Kidney capillary endothelial cell (primary cell): ENCODE measurements around the gene RAMP3.
"Not testable (repeated sequence)": the region's sequence is repeated elsewhere in the genome, so short reads cannot be mapped to it uniquely, and the experiment has no call there.

Experiments used
- DNase-seq: peaks from one replicate; pipeline ENCODE4 v3.0.0-alpha.2; 2018; ENCODE audit warnings: low spot score

Gene RAMP3

DNA sequence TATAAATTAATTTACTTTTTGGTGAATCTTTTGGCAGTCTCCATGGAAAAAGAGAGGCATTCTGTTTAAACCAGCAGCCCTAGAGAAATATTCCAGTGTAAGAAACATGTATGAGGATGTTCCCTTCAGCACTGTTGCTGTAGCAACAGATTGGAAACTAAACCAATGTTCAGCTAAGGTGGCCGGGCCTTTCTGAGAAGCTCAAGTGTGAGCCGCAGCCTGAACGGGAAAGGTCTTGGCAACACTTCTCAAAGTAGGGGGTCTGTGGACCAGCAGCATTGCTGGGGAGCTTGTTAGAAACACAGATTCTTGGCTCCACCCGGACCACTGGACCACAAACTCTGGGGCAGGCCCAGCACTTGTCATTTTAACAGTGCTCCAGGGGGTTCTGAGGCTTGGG, 36.2 kb downstream of the RAMP3 start:
- no peak for DNase-seq

DNA sequence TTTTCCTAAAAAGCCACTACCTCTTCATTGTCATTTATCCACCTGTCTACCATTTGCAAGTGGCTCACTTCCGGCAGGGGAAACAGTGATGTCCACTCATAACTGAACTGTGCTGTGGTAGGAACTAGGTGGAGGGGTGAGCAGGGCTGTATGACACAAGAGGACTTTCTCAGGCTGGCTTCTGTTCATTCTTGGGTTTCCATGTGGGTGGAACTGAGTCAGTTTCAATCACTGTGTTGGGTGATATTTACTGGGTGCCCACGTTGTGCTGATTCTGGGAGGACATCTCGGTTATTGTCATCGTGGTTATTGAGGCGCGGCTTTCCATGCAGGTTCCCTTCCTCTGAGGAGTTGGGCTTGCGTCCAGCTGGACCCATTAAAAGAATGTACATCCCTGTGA, 38.8 kb downstream of the RAMP3 start:
- DNase-seq: no peak

DNA sequence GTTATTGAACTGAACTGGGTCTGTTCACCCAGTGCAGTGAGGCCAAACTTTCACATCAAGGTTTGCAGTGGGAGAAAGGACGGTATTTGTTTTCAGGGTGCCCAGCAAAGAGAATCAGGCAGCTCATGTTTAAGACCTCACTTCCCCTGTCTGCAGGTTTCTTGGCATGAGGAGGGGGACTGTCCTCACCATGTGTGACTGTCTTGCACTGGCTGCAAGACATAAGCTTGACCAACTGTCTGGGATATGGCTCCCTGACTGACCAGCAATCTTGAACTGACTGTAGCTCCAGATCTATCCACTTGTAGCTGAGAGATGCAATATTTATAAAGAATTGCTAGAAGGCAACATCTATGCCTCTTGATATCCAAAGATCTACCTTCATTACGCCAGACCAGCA, 39.9 kb downstream of the RAMP3 start:
- no peak for DNase-seq

DNA sequence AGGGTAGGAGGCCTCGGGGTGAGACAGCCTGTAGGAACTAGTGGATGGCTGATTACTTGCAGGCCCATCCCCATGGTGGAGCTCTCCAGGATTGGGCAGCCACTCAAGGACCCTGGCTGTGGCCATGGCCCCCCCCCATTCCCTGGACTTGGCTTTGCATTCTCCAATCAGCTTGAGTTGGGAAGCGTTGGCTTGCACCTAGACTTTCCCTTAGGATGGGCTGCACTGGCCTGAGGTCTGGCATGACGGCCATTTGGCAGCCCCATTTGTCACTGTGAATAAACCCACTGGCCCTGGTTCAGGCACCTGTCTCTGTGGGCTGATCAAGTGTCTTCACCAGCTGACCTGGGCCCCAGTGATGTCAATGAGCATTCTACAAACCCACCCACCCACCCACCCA, 41.4 kb downstream of the RAMP3 start:
- DNase-seq: no peak

DNA sequence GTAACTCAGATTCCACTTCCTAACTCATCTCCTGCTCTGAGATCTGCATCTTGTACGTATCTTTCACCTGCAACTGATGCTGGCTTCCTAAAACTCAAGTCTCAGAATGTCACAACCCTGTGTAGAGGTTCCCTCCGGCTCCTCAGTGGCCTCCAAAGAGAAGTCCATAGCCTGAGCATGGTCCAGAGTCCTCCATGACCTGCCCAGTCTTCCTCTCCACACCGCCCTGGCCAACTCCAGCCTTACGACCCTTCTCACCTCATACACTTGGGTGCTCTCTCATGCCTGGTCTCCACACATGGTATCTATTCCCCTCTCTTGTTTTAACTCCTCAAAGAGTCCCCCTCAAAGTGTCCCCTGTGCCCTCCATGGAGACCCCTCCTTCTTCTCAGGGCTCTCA, 41.9 kb downstream of the RAMP3 start:
- DNase-seq: no peak

DNA sequence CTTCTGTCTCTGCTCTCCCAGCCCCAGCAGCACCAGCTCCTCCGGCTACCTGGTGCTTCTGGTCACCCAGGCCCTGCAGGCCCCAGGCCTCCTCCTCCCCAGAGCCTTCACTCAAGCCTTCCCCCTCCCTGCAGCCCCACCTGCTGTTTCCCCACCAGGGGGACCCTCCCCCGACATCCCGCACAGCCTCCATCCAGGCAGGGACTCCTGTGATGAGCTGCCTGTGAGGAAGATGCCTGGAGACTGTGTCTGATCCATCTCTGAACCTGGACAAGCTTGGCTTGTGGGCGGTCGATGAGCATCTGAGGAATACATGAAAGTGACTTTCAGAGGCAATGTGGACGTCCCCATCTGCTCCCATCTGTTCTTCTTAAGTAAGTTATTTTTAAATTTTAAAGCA, 45.0 kb downstream of the RAMP3 start:
- no peak for DNase-seq

DNA sequence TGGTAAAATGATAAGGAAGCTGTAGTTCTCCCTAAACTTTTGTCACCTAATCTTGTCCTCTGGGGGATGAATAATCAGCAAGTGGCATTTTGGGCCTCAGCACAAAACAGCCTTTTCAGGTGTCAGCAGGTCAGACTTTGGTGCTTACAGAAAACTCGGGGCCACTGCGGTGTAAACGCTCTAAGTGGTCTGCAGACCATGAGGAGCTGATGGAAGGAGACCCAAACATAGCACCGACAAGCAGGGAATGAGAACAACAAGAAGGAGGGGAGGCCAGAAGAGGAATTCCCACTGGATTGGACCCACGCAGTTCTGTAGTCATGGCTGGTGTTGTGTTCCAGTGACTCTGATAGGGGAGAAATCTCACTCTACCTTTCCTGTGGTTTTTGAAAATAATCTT, 45.4 kb downstream of the RAMP3 start:
- DNase-seq: no peak

DNA sequence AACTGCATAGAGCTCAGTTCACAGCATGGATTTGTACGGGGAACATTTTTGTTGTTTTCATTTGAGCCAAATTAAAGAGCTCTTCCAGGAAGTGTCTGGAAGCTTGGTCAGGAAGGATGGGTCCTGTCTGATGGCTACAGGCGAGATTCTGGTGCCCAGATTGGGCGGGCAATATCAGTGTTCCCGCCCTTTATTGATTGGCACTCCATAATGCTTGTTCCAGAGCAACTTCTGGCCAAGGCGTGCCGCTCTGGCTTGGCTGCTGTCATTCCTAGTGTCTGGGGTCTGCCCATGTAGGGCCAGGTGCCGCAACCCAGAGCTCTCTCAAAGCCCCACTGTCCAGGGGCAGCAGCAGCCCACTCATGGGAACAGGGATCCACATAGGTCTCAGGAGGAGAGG, 45.9 kb downstream of the RAMP3 start:
- DNase-seq: no peak

DNA sequence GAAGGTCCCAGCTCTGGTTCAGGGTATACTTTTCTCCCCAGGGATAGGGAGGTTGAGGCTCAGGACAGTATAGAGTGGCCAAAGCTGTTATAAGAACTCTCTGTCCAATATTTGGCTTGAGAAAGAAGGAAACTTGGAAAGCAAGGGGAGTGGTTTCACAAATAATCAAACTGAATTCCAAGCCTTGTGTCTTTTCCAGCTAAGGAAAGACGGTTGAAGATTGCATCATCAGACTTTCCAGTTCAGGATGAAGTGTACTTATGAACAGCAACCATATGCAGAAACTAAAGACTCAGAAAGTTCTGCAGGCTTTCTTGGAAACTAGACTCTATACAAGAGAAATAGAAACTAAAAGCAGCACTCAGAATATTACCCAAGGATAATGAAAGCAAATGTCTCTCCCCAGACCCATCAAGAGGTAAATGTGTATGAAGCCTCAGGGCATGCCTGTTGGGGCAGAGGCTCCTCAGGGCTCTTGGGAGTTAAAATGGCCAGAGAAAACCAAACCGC, 46.4 kb downstream of the RAMP3 start:
- no peak for DNase-seq

DNA sequence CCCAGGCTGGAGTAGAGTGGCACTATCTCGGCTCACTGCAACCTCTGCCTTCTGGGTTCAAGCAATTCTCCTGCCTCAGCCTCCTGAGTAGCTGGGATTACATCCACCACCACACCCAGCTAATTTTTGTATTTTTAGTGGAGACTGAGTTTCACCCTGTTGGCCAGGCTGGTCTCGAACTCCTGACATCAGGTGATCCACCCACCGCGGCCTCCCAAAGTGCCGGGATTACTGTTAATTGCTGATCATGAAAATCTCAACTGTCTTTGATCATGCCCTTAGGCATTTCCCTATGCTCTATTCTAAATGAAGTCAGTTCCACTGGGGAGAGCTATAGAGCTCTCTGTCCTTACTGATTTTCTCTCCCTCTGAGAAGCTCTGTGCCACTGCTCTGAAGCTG, 48.7 kb downstream of the RAMP3 start:
- DNase-seq: not testable (repeated sequence)

DNA sequence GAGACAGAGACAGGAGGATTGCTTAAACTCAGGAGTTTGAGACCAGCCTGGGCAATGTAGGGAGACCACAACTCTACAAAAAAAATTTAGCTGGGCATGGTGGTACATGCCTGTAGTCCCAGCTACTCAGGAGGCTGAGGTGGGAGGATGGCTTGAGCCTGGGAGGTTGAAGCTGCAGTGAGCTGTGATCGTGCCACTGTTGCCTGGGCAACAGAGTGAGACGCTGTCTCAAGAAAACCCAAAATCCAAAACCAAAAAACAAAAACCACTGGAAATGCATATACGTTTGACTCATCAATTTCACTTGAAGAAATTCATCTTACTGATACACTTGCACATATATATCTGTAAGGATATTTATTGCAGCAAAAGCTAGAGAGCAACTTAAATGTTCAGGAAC, 52.3 kb downstream of the RAMP3 start:
- not testable (repeated sequence) for DNase-seq

DNA sequence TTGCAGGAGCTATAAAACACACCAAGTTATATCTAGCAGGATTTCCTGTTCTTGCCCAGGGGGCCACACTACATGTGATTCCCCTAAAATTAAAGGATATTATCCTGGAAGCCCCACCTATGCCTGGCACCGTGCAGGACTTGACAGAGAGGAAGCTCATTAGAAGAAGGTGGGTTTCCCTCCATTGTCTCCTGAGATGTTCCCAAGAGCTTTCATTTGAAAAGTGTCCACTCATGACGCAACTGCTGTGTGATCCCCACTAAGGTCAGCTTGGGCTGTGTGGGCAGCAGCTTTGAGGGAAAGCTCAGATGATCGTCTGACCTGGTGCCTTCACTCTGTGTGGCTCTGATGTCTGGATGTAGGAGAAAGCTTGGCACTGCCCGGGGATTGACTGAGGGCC, 53.5 kb downstream of the RAMP3 start:
- no peak for DNase-seq

DNA sequence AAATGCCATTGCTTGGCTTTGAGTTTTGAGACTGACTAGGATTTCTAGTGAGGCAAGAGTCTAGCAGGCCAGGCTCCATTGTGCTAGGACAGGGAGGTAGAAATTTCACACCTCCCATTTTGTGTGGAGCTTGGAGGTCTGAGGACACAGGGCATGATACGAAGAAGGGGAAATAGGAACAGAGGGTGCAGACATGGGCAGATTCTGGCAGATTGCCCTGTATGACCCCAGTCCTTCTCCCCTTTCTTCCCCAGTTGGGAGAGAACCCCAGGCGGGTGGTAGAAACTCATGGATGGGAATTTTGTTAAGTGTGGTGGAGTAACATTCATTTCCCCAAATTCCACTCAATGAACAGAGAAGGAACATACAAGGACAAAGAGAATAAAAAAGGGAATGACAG, 54.4 kb downstream of the RAMP3 start:
- DNase-seq: no peak

DNA sequence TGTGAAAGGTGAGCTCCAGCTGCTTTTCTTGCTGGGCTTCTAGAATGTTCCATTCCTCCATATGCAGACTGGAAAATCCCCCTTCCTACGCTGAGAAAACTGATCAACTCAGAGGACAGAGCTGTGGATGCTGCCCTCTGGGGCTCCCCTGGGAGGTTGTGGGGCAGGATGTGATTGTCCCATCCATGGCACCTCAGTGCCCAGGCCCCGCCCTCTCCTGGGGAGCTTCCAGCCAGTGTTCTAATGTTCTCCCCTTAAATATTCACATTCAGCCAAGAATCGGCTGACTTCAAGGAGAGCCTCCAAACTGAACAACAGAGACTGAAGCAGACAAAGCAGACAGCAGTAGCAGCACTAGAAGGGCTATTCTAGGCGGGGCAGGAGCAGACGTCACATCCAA, 55.0 kb downstream of the RAMP3 start:
- no peak for DNase-seq

DNA sequence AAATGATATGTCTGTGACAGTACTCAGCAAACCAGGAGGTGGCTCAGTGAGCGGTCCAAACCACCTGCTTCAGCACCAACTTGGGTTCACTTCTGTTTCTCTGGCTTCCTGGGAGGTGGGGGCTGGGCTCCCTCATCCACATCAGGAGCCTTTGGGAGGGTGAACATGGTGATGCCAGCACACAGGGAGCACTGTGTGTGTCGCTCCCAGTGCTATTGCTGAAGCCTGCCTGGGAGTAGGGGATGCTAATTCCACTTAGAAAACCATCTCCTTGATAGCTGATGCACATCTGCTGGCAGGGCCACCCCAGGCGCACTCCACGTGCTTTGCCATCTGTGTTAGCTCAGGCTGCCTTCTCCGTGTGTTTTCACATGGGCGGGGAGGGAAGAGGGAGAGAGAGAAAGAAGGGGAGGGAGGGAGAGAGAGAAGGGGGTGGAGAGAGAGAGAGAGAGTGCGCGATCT, 58.0 kb downstream of the RAMP3 start:
- DNase-seq: no peak

DNA sequence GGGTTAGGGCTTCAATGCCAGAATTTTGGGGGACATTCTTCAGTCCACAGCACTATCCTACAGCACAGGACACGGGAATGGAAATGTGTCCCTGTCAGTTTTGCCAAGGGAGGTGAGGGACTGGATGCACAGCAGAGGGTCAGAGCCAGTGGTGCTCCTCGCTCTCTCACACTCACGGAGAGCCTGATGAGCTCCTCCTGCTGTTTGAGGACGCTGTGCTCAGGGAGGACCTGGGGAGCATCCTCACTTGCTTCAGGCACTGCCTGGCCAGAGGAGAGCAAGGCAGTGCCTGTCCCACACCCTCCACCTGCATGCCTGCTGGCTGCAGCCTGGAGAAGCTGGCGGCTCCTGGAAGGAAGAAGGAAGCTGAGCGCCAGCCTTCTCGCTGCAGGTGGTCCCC, 58.6 kb downstream of the RAMP3 start:
- no peak for DNase-seq

DNA sequence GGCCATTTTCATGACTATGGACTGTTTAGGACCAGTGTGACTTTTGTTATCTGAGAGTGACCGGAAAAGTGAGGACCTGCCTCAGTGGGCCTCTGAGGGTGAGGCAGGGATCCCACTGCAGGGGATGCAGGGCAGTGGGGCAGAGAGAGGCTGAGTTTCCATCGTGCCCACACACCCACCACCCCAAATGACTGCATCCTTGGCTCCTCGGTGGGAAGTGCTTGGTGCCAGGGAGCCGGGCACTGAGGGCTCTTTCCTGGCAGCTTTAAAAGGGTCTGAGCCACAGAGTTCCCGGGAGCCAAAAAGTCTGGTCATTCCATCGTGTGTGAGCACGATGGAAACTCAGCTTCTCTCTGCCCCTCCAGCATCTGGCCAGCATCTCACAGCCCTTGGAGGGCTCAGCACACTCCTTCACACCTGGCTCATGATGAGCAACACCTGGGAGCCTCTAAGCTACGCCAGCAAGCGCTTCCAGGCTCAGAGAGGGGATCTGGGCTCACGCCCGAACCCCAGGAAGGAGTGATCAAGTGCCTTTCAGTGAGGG, 59.1 kb downstream of the RAMP3 start:
- no peak for DNase-seq

DNA sequence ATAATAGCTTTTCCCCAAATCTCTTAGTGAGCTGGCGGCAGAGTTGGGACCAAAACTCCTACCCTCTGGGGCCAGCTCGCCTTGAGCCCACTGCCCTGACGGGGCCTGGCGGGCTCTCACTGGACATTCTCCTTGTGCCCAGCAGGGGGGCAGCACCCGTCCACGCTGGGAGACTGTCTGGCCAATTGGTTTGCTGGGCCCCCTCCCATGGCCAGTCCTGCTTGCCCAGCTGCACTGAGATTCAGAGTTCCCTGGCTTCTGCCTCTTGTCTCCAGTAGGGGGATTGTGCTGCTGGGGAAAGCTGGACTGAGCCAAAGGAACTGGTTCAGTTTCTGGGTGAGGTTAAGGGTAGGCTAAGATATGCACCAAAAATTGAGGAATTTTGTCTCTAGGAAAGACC, 59.8 kb downstream of the RAMP3 start:
- no peak for DNase-seq

DNA sequence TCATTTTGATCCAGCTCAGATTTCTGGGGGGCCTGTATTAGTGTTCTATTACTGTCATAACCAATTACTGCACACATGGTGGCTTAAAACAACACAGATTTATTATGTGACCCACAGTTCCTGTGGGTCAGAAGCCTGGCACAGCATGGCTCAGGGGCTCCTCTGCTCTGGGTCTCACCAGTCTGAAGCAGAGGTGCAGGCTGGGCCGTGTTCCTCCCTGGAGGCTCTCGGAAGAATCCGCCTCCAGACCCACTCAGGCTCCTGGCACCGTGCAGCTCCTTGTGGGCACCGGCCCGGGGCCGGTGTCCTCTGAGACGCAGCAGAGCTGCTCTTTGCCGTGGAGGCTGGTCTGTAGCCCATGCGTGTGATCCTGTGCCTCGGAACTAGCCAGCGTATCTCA, 61.5 kb downstream of the RAMP3 start:
- DNase-seq: no peak

DNA sequence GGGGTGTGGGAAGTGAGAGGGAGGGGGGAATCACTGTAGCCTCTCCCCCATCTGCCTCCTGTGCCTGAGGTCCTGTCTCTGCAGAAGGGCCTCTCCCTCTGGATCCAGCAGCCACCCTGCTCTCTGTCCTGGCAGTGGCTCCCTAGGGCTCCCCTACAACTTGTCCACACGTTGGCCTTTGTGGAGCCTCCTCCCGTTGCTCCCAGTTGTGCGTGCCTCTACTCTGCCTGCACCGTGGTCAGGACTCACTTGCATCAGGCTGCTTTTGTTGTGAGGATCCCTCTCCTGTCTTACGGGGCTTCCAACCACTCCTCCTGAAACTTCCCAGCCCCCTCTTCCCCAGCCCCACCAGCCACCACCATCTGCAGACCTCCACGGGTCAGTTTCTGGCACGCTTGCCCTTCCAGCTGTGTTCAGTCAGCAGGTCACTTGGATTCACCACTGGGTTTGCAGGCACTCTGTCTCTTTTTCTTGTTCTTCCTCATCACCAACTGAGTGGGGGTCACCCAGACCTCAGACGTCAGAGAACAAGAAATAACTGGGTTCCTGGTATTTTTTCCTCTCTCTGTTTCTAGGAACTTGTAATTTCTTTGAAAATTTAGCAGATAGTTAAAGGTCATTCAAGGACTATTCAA, 62.3 kb downstream of the RAMP3 start:
- DNase-seq: no peak

DNA sequence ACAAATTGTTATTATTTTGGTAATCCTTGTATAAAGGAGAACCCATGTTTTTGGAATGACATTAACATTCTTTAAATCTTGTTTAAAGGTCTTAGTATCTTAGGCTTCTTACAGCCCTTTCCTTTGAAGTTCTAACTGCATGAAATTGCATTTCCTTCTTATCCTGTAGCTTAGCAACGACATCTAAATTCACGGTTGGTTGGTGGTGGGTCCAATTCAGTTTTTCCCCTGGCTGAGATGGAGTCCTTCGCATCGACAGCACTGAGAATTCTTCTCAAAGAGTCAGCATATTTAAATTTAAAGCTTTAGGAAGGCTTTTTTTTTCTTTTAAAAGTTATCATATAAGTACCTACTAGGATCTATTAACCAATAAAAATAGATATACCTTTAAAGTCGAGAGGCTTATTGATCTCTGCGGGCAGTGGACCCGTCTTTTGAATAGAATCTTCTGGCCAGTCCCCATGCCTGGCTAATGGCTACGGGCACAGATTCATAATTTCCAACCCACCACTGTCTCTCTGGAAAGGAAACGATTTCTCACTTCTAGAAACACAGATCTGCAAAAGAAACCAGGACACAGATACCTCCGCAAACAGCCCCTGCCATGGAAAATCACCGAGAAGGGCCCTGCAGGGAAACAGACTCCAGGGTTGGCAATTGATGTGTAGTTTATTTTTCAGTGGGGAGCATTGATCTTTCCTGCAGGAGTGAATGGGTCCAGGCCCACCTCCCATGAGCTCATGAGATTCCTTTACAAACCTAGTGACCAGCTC, 63.4 kb downstream of the RAMP3 start:
- no peak for DNase-seq

DNA sequence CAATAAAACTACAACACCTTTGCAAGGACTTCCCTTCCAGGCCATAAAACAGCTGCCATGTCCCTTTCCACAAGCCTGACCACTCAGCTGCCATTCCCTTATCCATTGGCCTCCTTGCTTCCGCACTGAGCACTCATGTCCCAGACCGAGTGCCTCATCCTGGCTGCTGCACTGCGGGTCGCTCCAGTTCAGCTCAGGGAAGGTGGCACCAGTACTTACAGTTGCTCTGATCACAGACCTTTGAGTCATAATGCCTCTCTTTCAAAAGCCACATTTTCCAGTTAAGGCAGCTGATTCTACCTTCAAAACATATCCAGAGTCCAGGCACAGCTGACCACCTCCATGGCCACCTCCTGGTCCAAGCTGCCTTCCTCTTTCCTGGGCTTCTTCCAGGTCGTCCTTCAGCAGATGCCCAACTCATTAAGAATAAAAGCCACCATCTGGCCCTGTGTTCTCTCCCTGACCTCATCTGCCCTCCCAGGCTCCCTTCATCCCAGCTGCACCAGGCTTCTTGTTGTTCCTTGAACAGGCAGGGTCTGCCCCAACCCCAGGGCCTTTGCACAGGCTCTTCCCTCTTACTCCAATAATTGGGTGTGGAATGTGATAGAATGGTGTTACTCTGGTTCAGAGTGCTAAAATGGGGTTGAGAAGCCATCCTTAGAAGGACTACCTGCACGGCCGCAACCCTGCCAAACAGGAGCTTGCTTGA, 64.5 kb downstream of the RAMP3 start:
- no peak for DNase-seq

DNA sequence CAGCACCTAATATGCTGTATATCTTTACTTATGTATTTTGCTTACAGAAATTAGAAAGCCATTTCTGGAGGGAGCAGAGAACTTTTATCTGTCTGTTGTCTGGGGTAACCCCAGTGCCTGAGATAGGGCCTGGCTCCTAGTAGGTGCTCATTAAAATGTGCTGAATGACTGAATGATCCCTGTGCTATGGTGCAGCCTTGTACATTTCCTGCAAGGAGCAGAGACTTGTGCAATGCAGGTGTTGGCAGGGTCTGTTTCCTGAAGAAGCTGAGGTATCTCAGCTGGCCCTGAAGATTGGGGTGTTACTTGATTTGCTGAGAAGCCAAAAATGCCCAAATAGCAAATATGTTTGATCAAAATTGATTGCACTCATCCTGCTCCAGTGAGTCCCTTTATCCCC, 65.5 kb downstream of the RAMP3 start:
- DNase-seq: no peak
